Measurements from ENCODE around the gene ATXN1.

The ATXN1 gene

DNA sequence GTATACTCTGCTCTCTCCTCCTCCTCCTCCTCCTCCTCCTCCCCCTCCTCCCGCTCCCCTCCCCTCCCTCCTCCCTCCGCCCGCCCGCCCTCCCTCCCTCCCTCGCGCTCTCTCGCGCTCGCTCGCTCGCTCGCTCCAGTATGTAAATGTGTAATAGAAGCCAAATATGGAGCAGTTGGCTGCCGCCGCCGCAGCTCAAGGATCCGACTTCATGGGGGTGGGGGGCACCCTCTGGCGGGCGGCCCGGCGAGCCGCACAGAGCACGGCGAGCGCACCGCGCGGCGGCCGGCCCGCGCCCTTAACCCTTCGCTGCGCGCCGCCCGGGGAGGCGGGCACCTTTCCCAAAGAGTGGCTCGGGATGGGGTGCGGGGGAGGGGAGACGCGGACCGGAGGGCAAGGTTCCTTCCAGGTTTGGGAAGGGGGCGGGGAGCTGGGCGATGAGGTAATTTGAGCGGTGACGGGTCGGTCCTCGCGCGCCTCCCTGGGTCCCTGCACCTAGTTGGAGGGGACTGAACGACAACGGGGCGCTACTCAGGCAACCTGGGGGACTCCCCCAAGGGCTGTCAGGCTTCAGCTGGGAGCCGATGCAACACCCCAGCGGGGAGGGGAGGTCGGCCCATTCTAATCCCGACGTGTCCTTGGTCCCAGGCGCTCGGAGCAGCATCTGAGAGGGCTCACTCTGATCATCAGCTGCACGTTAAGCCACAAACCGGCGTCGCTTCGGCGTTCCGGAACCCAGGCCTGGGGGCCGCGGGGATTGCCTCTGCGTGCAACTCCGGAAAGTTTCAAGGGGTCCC lies 409 bp upstream of the ATXN1 start:
- Histone ChIP-seq H3K4me1 (ENCODE audit: control insufficient read depth in 1 of 2, insufficient read depth in 2 of 2, low read length in 2 of 2) (peaks cover 19 to 33% of the 10 kb centered on the region in 2 donors), H3K27ac (ENCODE audit: low read depth, low read length) (peak overlapping the region; percentile 96), H3K27me3 (ENCODE audit: control insufficient read depth in 1 of 2, insufficient read depth in 2 of 2, low read length in 2 of 2) (no peaks in the 10 kb centered on the region), H3K9ac (ENCODE audit: low read depth in 1 of 2, low read length in 2 of 2) (peak overlapping the region; percentile 87 to 95), H3K9me3 (ENCODE audit: control insufficient read depth in 1 of 2, low read length in 2 of 2) (no peaks in the 10 kb centered on the region), H3K4me3 (ENCODE audit: low read depth in 1 of 2, low read length in 2 of 2) (peak overlapping the region; percentile 86 to 92), H3K36me3 (ENCODE audit: control insufficient read depth in 1 of 2, insufficient read depth in 2 of 2, low read length in 2 of 2) (no peaks in the 10 kb centered on the region)

- Histone ChIP-seq H3K9me3 (ENCODE audit: control insufficient read depth in 1 of 2, low read length in 2 of 2) (no peaks in the 10 kb centered on the region), H3K9ac (ENCODE audit: low read depth in 1 of 2, low read length in 2 of 2) (peak overlapping the region; percentile 78 to 95), H3K4me3 (ENCODE audit: low read depth in 1 of 2, low read length in 2 of 2) (peak overlapping the region; percentile 79 to 87), H3K27ac (ENCODE audit: low read depth, low read length) (peak overlapping the region; percentile 93), H3K36me3 (ENCODE audit: control insufficient read depth in 1 of 2, insufficient read depth in 2 of 2, low read length in 2 of 2) (no peaks in the 10 kb centered on the region), H3K27me3 (ENCODE audit: control insufficient read depth in 1 of 2, insufficient read depth in 2 of 2, low read length in 2 of 2) (no peaks in the 10 kb centered on the region), H3K4me1 (ENCODE audit: control insufficient read depth in 1 of 2, insufficient read depth in 2 of 2, low read length in 2 of 2) (peaks cover 25 to 44% of the 10 kb centered on the region in 2 donors)
Measured at GRCh38 chr6:16759646-16760515, 1.4 kb downstream of the ATXN1 start.

- peak overlapping the region; percentile 93 for H3K27ac ChIP-seq (ENCODE audit: low read depth, low read length)
- H3K9me3 ChIP-seq (ENCODE audit: control insufficient read depth in 1 of 2, low read length in 2 of 2) = no peaks in the 10 kb centered on the region
- H3K4me1 ChIP-seq (ENCODE audit: control insufficient read depth in 1 of 2, insufficient read depth in 2 of 2, low read length in 2 of 2) = peaks cover 32 to 48% of the 10 kb centered on the region in 2 donors
- H3K9ac ChIP-seq (ENCODE audit: low read depth in 1 of 2, low read length in 2 of 2) = peak overlapping the region; percentile 76 to 78
- no peaks in the 10 kb centered on the region for H3K27me3 ChIP-seq (ENCODE audit: control insufficient read depth in 1 of 2, insufficient read depth in 2 of 2, low read length in 2 of 2)
- no peaks in the 10 kb centered on the region for H3K36me3 ChIP-seq (ENCODE audit: control insufficient read depth in 1 of 2, insufficient read depth in 2 of 2, low read length in 2 of 2)
- peak overlapping the region; percentile 79 to 87 for H3K4me3 ChIP-seq (ENCODE audit: low read depth in 1 of 2, low read length in 2 of 2)
Measured at GRCh38 chr6:16759181-16759645, 2.0 kb downstream of the ATXN1 start.

- Histone ChIP-seq H3K9me3 (ENCODE audit: control insufficient read depth in 1 of 2, low read length in 2 of 2) (no peaks in the 10 kb centered on the region), H3K27ac (ENCODE audit: low read depth, low read length) (no peak overlapping the region), H3K9ac (ENCODE audit: low read depth in 1 of 2, low read length in 2 of 2) (peak overlapping the region; percentile 76 to 78), H3K36me3 (ENCODE audit: control insufficient read depth in 1 of 2, insufficient read depth in 2 of 2, low read length in 2 of 2) (no peaks in the 10 kb centered on the region), H3K27me3 (ENCODE audit: control insufficient read depth in 1 of 2, insufficient read depth in 2 of 2, low read length in 2 of 2) (no peaks in the 10 kb centered on the region), H3K4me3 (ENCODE audit: low read depth in 1 of 2, low read length in 2 of 2) (peak overlapping the region; percentile 79 to 87), H3K4me1 (ENCODE audit: control insufficient read depth in 1 of 2, insufficient read depth in 2 of 2, low read length in 2 of 2) (peaks cover 35 to 40% of the 10 kb centered on the region in 2 donors)
Measured at GRCh38 chr6:16758163-16758975, 2.9 kb downstream of the ATXN1 start.

DNA sequence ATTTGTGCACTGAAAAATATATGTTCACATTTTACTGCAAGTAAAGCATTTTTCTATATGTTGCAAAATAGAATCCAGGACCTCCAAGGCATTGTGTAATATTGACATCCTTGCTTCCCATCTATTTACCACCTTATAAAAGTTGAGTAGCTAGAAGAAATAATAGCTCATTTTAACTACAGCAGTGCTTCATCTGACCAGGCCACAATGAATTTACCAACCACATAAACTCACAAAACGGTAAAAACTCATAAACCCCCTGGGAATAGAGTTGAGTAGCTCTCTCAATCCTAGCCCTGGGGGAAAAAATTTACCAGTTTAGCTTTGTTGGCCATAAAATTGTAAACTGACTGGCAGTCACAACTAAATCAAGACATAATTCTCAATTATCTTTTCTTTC lies 3.9 kb downstream of the ATXN1 start:
- Histone ChIP-seq H3K27me3 (ENCODE audit: control insufficient read depth in 1 of 2, insufficient read depth in 2 of 2, low read length in 2 of 2) (no peaks in the 10 kb centered on the region), H3K9ac (ENCODE audit: low read depth in 1 of 2, low read length in 2 of 2) (no peak overlapping the region), H3K36me3 (ENCODE audit: control insufficient read depth in 1 of 2, insufficient read depth in 2 of 2, low read length in 2 of 2) (no peaks in the 10 kb centered on the region), H3K9me3 (ENCODE audit: control insufficient read depth in 1 of 2, low read length in 2 of 2) (no peaks in the 10 kb centered on the region), H3K4me1 (ENCODE audit: control insufficient read depth in 1 of 2, insufficient read depth in 2 of 2, low read length in 2 of 2) (peaks cover 36 to 47% of the 10 kb centered on the region in 2 donors), H3K4me3 (ENCODE audit: low read depth in 1 of 2, low read length in 2 of 2) (no peak overlapping the region), H3K27ac (ENCODE audit: low read depth, low read length) (no peak overlapping the region)

DNA sequence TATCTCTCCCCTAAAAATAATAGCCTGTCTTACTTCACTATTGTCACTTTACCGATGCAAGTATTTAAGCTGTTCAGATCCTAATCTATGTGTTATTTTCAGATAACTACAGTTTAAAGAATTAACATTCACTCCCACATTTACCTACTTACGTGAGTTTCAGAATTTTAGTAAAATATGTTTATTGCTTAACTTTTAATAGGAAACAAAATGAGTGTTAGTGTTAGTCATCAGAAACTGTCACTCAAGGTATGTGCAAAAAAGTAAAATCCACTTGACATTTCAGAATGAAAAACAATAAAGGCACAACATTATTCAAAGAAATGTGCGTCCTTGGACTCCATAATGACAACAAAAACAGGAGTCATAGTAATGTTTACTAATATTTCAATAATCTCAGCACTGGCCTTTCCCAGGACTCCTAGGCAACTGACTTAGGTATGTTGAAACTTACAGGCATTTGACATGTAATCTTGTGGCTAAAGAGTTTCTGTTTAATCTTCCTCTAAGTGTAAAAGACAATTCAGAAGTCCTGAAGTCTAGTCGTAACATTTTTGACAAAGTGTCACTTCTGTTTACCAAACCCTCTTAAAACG lies 4.5 kb downstream of the ATXN1 start:
- H3K9me3 ChIP-seq (ENCODE audit: control insufficient read depth in 1 of 2, low read length in 2 of 2) = no peaks in the 10 kb centered on the region
- no peak overlapping the region for H3K4me3 ChIP-seq (ENCODE audit: low read depth in 1 of 2, low read length in 2 of 2)
- H3K9ac ChIP-seq (ENCODE audit: low read depth in 1 of 2, low read length in 2 of 2) = no peak overlapping the region
- H3K4me1 ChIP-seq (ENCODE audit: control insufficient read depth in 1 of 2, insufficient read depth in 2 of 2, low read length in 2 of 2) = peaks cover 41 to 53% of the 10 kb centered on the region in 2 donors
- H3K27ac ChIP-seq (ENCODE audit: low read depth, low read length) = no peak overlapping the region
- no peaks in the 10 kb centered on the region for H3K36me3 ChIP-seq (ENCODE audit: control insufficient read depth in 1 of 2, insufficient read depth in 2 of 2, low read length in 2 of 2)
- H3K27me3 ChIP-seq (ENCODE audit: control insufficient read depth in 1 of 2, insufficient read depth in 2 of 2, low read length in 2 of 2) = no peaks in the 10 kb centered on the region

DNA sequence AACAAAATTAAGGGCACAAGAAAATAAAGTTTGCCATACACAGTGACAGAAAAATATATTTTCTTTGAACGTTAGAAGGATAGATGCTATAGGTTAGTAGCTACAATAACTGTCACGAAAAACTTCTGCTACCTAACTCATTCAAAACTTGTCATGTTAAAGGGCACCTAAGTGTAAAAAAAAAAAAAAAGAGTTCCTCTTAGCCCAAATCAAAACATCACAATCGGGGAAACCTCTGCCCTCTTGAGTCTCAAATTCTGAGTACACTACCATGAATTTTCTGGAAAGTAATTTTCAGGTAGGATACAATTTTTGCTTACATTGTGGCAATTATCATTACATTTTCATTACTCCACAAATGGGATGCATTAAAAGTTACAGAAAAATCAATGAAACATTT lies 5.7 kb downstream of the ATXN1 start:
- no peaks in the 10 kb centered on the region for H3K9me3 ChIP-seq (ENCODE audit: control insufficient read depth in 1 of 2, low read length in 2 of 2)
- no peak overlapping the region for H3K27ac ChIP-seq (ENCODE audit: low read depth, low read length)
- H3K4me1 ChIP-seq (ENCODE audit: control insufficient read depth in 1 of 2, insufficient read depth in 2 of 2, low read length in 2 of 2) = peaks cover 48 to 60% of the 10 kb centered on the region in 2 donors
- no peaks in the 10 kb centered on the region for H3K36me3 ChIP-seq (ENCODE audit: control insufficient read depth in 1 of 2, insufficient read depth in 2 of 2, low read length in 2 of 2)
- H3K4me3 ChIP-seq (ENCODE audit: low read depth in 1 of 2, low read length in 2 of 2) = no peak overlapping the region
- no peaks in the 10 kb centered on the region for H3K27me3 ChIP-seq (ENCODE audit: control insufficient read depth in 1 of 2, insufficient read depth in 2 of 2, low read length in 2 of 2)
- H3K9ac ChIP-seq (ENCODE audit: low read depth in 1 of 2, low read length in 2 of 2) = no peak overlapping the region

GRCh38 chr6:16754876-16755275 lies 6.4 kb downstream of the ATXN1 start:
- Histone ChIP-seq H3K36me3 (ENCODE audit: control insufficient read depth in 1 of 2, insufficient read depth in 2 of 2, low read length in 2 of 2) (peaks cover 0 to 2% of the 10 kb centered on the region in 2 donors), H3K4me1 (ENCODE audit: control insufficient read depth in 1 of 2, insufficient read depth in 2 of 2, low read length in 2 of 2) (peaks cover 48 to 60% of the 10 kb centered on the region in 2 donors), H3K27ac (ENCODE audit: low read depth, low read length) (no peak overlapping the region), H3K4me3 (ENCODE audit: low read depth in 1 of 2, low read length in 2 of 2) (no peak overlapping the region), H3K9ac (ENCODE audit: low read depth in 1 of 2, low read length in 2 of 2) (no peak overlapping the region), H3K27me3 (ENCODE audit: control insufficient read depth in 1 of 2, insufficient read depth in 2 of 2, low read length in 2 of 2) (no peaks in the 10 kb centered on the region), H3K9me3 (ENCODE audit: control insufficient read depth in 1 of 2, low read length in 2 of 2) (no peaks in the 10 kb centered on the region)

DNA sequence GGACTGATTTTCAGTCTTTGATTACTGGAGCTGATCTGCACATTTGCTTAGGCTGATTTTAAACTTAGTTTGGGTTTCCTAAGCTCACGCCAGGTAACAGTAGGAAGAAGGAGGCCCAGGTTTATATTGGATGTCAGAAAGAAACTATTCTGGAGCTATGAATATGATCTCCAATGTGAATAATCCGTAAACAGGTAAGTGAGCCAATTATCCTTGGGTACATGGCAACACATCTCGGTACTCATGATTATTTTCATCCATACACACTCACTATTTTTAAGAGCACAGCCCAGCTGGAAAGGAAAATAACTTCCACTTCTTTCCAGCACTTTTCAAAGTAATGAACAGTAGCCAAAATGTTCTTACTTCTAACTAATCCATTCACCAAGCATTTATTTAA lies 7.0 kb downstream of the ATXN1 start:
- peaks cover 48 to 60% of the 10 kb centered on the region in 2 donors for H3K4me1 ChIP-seq (ENCODE audit: control insufficient read depth in 1 of 2, insufficient read depth in 2 of 2, low read length in 2 of 2)
- H3K27me3 ChIP-seq (ENCODE audit: control insufficient read depth in 1 of 2, insufficient read depth in 2 of 2, low read length in 2 of 2) = no peaks in the 10 kb centered on the region
- H3K9ac ChIP-seq (ENCODE audit: low read depth in 1 of 2, low read length in 2 of 2) = no peak overlapping the region
- no peak overlapping the region for H3K27ac ChIP-seq (ENCODE audit: low read depth, low read length)
- H3K4me3 ChIP-seq (ENCODE audit: low read depth in 1 of 2, low read length in 2 of 2) = no peak overlapping the region
- H3K36me3 ChIP-seq (ENCODE audit: control insufficient read depth in 1 of 2, insufficient read depth in 2 of 2, low read length in 2 of 2) = peaks cover 0 to 4% of the 10 kb centered on the region in 2 donors
- no peaks in the 10 kb centered on the region for H3K9me3 ChIP-seq (ENCODE audit: control insufficient read depth in 1 of 2, low read length in 2 of 2)

Data from duodenal mucosa (tissue), 2 donors.